Lung (tissue), 12 donors: ENCODE measurements around the gene VDAC1. TPM values are rescaled to one million over a fixed set of nuclear protein-coding genes. Genes with fewer than 3 reads are reported as not detected.

ENCODE experiments used
- ATAC-seq: fragments of 200-7000 bp; cut with Tn5 transposase; one replicate; pipeline ENCODE4 v1.9.1; 2020; ENCODE audit warnings: moderate number of reproducible peaks; ENCODE audit not compliant: insufficient read depth, low FRiP score
- DNase-seq, 3 donors: peaks; one replicate each; pipeline ENCODE4 v3.0.0-alpha.2; 2013 to 2017
- H3K27ac ChIP-seq, 2 donors: one replicate each; pipeline ENCODE4 v1.5.1; 2013; ENCODE audit warnings: mild to moderate bottlenecking in 2 of 2, moderate library complexity in 2 of 2, control low read depth in 1 of 2, inconsistent platforms in 1 of 2, low read depth in 1 of 2, low read length in 1 of 2
- H3K27me3 ChIP-seq, 3 donors: one replicate each; pipeline ENCODE4 v1.5.1; 2013; ENCODE audit warnings: low read length in 2 of 3; ENCODE audit not compliant: control insufficient read depth in 3 of 3, insufficient read depth in 3 of 3
- H3K36me3 ChIP-seq, 4 donors: one replicate each; pipeline ENCODE4 v1.5.1; 2013; ENCODE audit warnings: low read length in 4 of 4, mild to moderate bottlenecking in 1 of 4, moderate library complexity in 1 of 4; ENCODE audit not compliant: control insufficient read depth in 4 of 4, insufficient read depth in 4 of 4
- H3K4me1 ChIP-seq, 5 donors: one replicate each; pipeline ENCODE4 v1.5.1; 2013; ENCODE audit warnings: low read length in 5 of 5, mild to moderate bottlenecking in 2 of 5, moderate library complexity in 1 of 5; ENCODE audit not compliant: control insufficient read depth in 5 of 5, insufficient read depth in 5 of 5
- H3K4me3 ChIP-seq: one replicate; pipeline ENCODE4 v1.5.1; 2013; ENCODE audit warnings: mild to moderate bottlenecking, control low read depth, moderate library complexity
- H3K9ac ChIP-seq, 2 donors: one replicate each; pipeline ENCODE4 v1.5.1; 2013; ENCODE audit warnings: low read length in 2 of 2, control low read depth in 1 of 2; ENCODE audit not compliant: insufficient read depth in 1 of 2
- H3K9me3 ChIP-seq, 4 donors: one replicate each; pipeline ENCODE4 v1.5.1; 2013; ENCODE audit warnings: low read length in 3 of 4, mild to moderate bottlenecking in 1 of 4, moderate library complexity in 1 of 4; ENCODE audit not compliant: control insufficient read depth in 4 of 4, insufficient read depth in 3 of 4
- WGBS, 2 donors: extraction: QIAGEN DNeasy Blood & Tissue Kit; methylation state at CpG; one replicate each; pipeline ENCODE4 v1.1.7; 2013; 5-methylcytosine and 5-hydroxymethylcytosine counted together
- polyA plus RNA-seq, 2 donors: library from polyadenylated mRNA; stranded (reverse); fragments of 200-250 nt; gene quantifications; one replicate each; pipeline ENCODE4 v1.2.1, GENCODE V29; 2013
- total RNA-seq, 2 donors: library from RNA; depleted of rRNA in 1 of 2; stranded (reverse); fragments of >200 nt in 1 of 2; gene quantifications; one replicate each; pipeline ENCODE4 v1.2.1, GENCODE V29; 2014 to 2021
- TF ChIP-seq, protein P1 (sequence below): IDR thresholded peaks from 2 replicates; pipeline ENCODE4 v1.5.1; 2012; ENCODE audit warnings: mild to moderate bottlenecking; ENCODE audit errors: control extremely low read depth, extremely low read depth
- donor health status: control.
- donor health status: control.
- donor health status: Bipolar disorder and iron deficiency.
- donor health status: healthy.
- donor health status: DM: yes; HTN: yes; CAD: no.

Gene VDAC1
- total and polyA plus RNA-seq, 4 donors, result 107 to 136 (median 120) TPM

DNA sequence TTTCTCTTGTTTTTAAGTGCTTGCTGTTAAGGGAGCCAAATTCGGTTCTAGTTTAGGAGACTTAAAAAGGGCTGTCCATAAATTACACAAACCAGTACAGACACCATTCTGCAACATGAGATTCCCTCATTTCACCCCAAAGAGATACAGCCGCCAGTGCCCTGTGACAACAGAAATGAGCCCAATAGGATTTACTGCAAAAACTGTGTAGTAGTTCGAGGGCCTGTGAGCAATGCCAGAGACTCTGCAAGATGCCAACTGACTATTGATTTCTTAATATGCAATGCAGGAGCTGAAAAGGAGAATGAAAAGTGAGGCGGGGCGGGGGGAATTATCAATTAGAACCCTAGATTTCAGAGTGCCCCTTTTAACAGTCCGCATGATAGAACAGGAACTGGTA lies 30.6 kb downstream of the VDAC1 start:
- peaks cover 15 to 36% (median 33%) of the 10 kb centered on the region in 4 donors for H3K36me3 ChIP-seq
- H3K27me3 ChIP-seq, result no peaks in the 10 kb centered on the region
- H3K27ac ChIP-seq, result no peak overlapping the region
- ATAC-seq (no peak), DNase-seq (no peak)
- no peak overlapping the region for H3K9ac ChIP-seq
- 95 to 96% methylated on average over 6 of the region's 6 CpGs for WGBS, 2 donors
- H3K4me3 ChIP-seq, result no peak overlapping the region
- peaks cover 0 to 1% (median 0%) of the 10 kb centered on the region in 5 donors for H3K4me1 ChIP-seq
- TF ChIP-seq, protein P1, sequence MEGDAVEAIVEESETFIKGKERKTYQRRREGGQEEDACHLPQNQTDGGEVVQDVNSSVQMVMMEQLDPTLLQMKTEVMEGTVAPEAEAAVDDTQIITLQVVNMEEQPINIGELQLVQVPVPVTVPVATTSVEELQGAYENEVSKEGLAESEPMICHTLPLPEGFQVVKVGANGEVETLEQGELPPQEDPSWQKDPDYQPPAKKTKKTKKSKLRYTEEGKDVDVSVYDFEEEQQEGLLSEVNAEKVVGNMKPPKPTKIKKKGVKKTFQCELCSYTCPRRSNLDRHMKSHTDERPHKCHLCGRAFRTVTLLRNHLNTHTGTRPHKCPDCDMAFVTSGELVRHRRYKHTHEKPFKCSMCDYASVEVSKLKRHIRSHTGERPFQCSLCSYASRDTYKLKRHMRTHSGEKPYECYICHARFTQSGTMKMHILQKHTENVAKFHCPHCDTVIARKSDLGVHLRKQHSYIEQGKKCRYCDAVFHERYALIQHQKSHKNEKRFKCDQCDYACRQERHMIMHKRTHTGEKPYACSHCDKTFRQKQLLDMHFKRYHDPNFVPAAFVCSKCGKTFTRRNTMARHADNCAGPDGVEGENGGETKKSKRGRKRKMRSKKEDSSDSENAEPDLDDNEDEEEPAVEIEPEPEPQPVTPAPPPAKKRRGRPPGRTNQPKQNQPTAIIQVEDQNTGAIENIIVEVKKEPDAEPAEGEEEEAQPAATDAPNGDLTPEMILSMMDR, result no peak
- no peaks in the 10 kb centered on the region for H3K9me3 ChIP-seq

DNA sequence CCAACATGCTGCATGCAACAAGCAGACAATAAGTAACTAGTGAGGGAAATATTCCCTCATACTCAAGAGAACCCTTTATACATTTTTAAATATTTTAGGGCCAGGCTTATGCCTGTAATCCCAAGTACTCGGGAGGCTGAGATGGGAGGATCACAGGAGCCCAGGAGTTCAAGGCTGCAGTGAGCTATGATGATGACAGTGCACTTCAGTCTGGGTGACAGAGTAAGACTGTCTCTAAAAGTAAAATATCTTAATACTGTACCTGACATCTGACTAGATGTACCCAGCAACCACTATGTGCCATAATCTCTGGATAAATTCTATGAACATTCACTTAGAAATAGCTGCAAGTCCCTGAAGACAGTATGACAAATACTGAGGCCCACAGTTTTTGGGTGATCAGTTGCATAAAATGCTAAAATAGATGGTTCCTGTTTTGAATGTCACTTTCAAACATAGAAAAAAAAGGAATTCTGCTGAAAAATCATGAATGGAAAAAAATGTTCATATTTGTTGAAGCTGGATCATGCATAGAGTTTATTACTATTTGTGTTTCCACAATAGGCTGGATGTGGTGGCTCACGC lies 34.4 kb downstream of the VDAC1 start:
- no peak for ATAC-seq
- Histone ChIP-seq H3K4me3 (no peak overlapping the region), H3K27ac (no peak overlapping the region), H3K9me3 (no peaks in the 10 kb centered on the region), H3K36me3 (peaks cover 19 to 23% (median 21%) of the 10 kb centered on the region in 4 donors), H3K9ac (no peak overlapping the region), H3K27me3 (no peaks in the 10 kb centered on the region), H3K4me1 (peaks cover 0 to 13% (median 6%) of the 10 kb centered on the region in 5 donors)
- WGBS, 2 donors, result 89 to 96% methylated on average over 2 of the region's 2 CpGs
- TF ChIP-seq, protein P1, result no peak
- DNase-seq, result no peak

DNA sequence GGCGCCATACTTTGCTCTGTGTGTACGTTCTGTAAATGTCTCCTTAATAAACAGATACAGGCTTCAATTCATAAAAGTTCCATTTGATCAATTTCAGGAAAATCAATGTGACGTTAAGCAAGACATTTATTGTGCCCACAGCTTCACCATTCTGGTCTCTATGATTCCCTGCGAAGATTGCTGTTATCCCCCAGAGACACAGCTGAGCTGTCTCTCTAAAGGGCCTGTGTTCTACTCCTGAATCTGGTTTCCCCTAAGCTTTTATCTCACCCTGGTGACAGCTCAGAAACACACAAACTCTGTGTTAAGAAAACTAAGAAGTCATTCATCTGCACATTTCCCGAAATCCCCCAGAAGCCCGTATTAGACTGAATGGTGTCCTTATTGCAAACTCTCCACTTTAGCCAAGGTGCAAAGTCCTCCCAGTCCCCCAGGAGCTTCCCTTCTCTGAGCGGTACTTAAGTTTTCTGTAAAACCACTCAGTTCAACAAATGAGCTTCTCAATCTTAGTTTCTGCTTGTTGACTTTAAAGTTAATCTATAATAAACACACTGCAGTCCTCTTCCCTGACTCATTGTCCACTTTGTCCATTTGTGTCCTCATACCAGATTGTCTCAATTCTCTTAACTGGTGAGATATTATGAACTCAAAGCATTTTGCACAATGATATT lies 35.0 kb downstream of the VDAC1 start:
- Histone ChIP-seq H3K4me3 (no peak overlapping the region), H3K27me3 (no peaks in the 10 kb centered on the region)
- no peak for DNase-seq

More for the DNA sequence above, 35.0 kb downstream of the VDAC1 start:
- Histone ChIP-seq H3K9ac (no peak overlapping the region), H3K36me3 (peaks cover 16 to 21% (median 19%) of the 10 kb centered on the region in 4 donors), H3K4me1 (peaks cover 0 to 13% (median 6%) of the 10 kb centered on the region in 5 donors), H3K27ac (no peak overlapping the region), H3K9me3 (no peaks in the 10 kb centered on the region)
- TF ChIP-seq, protein P1, result no peak
- WGBS, 2 donors, result 85 to 90% methylated on average over 7 of the region's 7 CpGs
- ATAC-seq, result no peak
